ENCODE results near the gene VSIG2.

VSIG2 gene

GRCh38 chr11:124699547-124699946, 52.5 kb downstream of the VSIG2 start:
- TF ChIP-seq CTCF (IDR thresholded peaks at IDR 0.05; ENCODE audit: low read length) (no peak), EZH2 (IDR thresholded peaks at IDR 0.05; ENCODE audit: borderline replicate concordance, low read length) (no peak)
- no peaks in the 10 kb centered on the region for H3K4me1 ChIP-seq (ENCODE audit: insufficient read depth, low read length, severe bottlenecking)
- H3K4me2 ChIP-seq (ENCODE audit: low read length): no peak overlapping the region
- H3F3A ChIP-seq (ENCODE audit: insufficient read depth, low read length): no peaks in the 10 kb centered on the region
- H3K27ac ChIP-seq (ENCODE audit: low read depth, low read length, poor library complexity, severe bottlenecking): no peak overlapping the region
- H3K79me2 ChIP-seq (ENCODE audit: insufficient read depth, low read length): no peaks in the 10 kb centered on the region
- no peak overlapping the region for H2AFZ ChIP-seq (ENCODE audit: low read length)
- no peaks in the 10 kb centered on the region for H3K9me3 ChIP-seq (ENCODE audit: low read length)
- H4K20me1 ChIP-seq (ENCODE audit: insufficient read depth, low read length): no peaks in the 10 kb centered on the region
- H3K9ac ChIP-seq (ENCODE audit: low read length): no peak overlapping the region
- no peak overlapping the region for H3K4me3 ChIP-seq (ENCODE audit: low read depth, low read length, poor library complexity, severe bottlenecking)
- H3K27me3 ChIP-seq (ENCODE audit: insufficient read depth, low read length): no peaks in the 10 kb centered on the region
- H3K36me3 ChIP-seq (ENCODE audit: insufficient read depth, low read length): no peaks in the 10 kb centered on the region
- H3K9me2 ChIP-seq (ENCODE audit: low read depth, low read length): no peaks in the 10 kb centered on the region
